Kidney epithelial cell (primary cell): ENCODE measurements around the gene FAM117A. TPM values are rescaled to one million over a fixed set of nuclear protein-coding genes. Genes with fewer than 3 reads are reported as not detected.

ENCODE experiments used
- DNase-seq: peaks from one replicate; pipeline ENCODE4 v3.0.0-alpha.2; 2010; ENCODE audit warnings: low read depth
- H3K27me3 ChIP-seq: 2 replicates; pipeline ENCODE4 v1.6.0; 2011; ENCODE audit warnings: low read length; ENCODE audit not compliant: control insufficient read depth, insufficient read depth
- H3K36me3 ChIP-seq: 2 replicates; pipeline ENCODE4 v1.5.1; 2011; ENCODE audit warnings: low read length; ENCODE audit not compliant: control insufficient read depth, insufficient read depth
- H3K4me3 ChIP-seq: 2 replicates; pipeline ENCODE4 v1.5.1; 2011; ENCODE audit warnings: low read depth, mild to moderate bottlenecking, control low read depth, low read length
- total RNA-seq: library from RNA; depleted of rRNA; stranded (reverse); fragments of >200 nt; gene quantifications from 2 replicates; pipeline ENCODE4 v1.2.3, GENCODE V29; 2015
- TF ChIP-seq, protein P1 (sequence below): IDR thresholded peaks from 2 replicates; pipeline ENCODE4 v1.5.1; 2011; ENCODE audit warnings: mild to moderate bottlenecking, moderate library complexity, low read length, control low read depth, inconsistent platforms; ENCODE audit not compliant: insufficient read depth, poor library complexity, severe bottlenecking

The FAM117A gene
- total RNA-seq, 1 donor from 2014 or later, result 10.5 TPM

- no peak for DNase-seq
- Histone ChIP-seq H3K36me3 (no peaks in the 10 kb centered on the region), H3K27me3 (no peaks in the 10 kb centered on the region), H3K4me3 (no peak overlapping the region)
- TF ChIP-seq, protein P1, sequence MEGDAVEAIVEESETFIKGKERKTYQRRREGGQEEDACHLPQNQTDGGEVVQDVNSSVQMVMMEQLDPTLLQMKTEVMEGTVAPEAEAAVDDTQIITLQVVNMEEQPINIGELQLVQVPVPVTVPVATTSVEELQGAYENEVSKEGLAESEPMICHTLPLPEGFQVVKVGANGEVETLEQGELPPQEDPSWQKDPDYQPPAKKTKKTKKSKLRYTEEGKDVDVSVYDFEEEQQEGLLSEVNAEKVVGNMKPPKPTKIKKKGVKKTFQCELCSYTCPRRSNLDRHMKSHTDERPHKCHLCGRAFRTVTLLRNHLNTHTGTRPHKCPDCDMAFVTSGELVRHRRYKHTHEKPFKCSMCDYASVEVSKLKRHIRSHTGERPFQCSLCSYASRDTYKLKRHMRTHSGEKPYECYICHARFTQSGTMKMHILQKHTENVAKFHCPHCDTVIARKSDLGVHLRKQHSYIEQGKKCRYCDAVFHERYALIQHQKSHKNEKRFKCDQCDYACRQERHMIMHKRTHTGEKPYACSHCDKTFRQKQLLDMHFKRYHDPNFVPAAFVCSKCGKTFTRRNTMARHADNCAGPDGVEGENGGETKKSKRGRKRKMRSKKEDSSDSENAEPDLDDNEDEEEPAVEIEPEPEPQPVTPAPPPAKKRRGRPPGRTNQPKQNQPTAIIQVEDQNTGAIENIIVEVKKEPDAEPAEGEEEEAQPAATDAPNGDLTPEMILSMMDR, result no peak
Observed at GRCh38 chr17:49747632-49748031, 16.3 kb downstream of the FAM117A start.

- Histone ChIP-seq H3K36me3 (no peaks in the 10 kb centered on the region), H3K4me3 (no peak overlapping the region), H3K27me3 (no peaks in the 10 kb centered on the region)
- DNase-seq, result no peak
- TF ChIP-seq, protein P1, result no peak
Observed at GRCh38 chr17:49746791-49747490, 17.0 kb downstream of the FAM117A start.

- Histone ChIP-seq H3K36me3 (no peaks in the 10 kb centered on the region), H3K4me3 (no peak overlapping the region), H3K27me3 (no peaks in the 10 kb centered on the region)
- TF ChIP-seq, protein P1, result no peak
- no peak for DNase-seq
Observed at GRCh38 chr17:49745175-49746139, 18.5 kb downstream of the FAM117A start.

GRCh38 chr17:49742166-49742638 lies 21.7 kb downstream of the FAM117A start:
- TF ChIP-seq, protein P1, result no peak
- DNase-seq, result no peak
- Histone ChIP-seq H3K36me3 (no peaks in the 10 kb centered on the region), H3K27me3 (no peaks in the 10 kb centered on the region), H3K4me3 (no peak overlapping the region)

DNA sequence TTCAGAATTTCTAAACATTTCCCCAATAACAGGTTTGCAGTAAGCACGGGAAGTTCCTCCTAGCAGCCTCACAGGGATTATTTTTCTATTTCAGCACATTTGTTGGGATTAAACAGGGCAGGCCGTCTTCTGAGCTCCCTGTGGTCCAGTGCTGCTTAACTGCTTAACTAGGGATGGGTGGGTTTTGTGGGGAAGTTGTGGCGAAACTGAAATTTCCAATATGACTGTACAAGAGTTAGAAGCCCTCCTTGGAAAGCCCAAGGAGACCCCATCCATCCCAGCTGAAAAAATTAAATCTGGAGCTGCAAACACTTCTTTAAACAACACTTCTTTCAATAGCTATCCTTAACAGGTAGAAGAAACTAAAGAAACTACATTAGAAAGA lies 22.2 kb downstream of the FAM117A start:
- no peak for DNase-seq
- no peaks in the 10 kb centered on the region for H3K36me3 ChIP-seq
- TF ChIP-seq, protein P1, result no peak
- no peak overlapping the region for H3K4me3 ChIP-seq
- H3K27me3 ChIP-seq, result no peaks in the 10 kb centered on the region
